HUES6 (cell line): Measurements from ENCODE around the gene FOXN1.

Experiments
- H3K27ac ChIP-seq: 2 replicates; pipeline ENCODE4 v1.7.0; 2013; ENCODE audit warnings: low read depth, mild to moderate bottlenecking, low read length, inconsistent platforms
- H3K27me3 ChIP-seq: 2 replicates; pipeline ENCODE4 v1.6.1; 2013; ENCODE audit warnings: low read length; ENCODE audit not compliant: control insufficient read depth, insufficient read depth
- H3K36me3 ChIP-seq: 2 replicates; pipeline ENCODE4 v1.6.1; 2013; ENCODE audit warnings: low read length; ENCODE audit not compliant: control insufficient read depth, insufficient read depth
- H3K4me1 ChIP-seq: 2 replicates; pipeline ENCODE4 v1.6.1; 2013; ENCODE audit warnings: low read length; ENCODE audit not compliant: control insufficient read depth, insufficient read depth
- H3K4me3 ChIP-seq: 2 replicates; pipeline ENCODE4 v1.5.1; 2013; ENCODE audit warnings: low read depth, low read length
- H3K9ac ChIP-seq: one replicate; pipeline ENCODE4 v1.6.1; 2013; ENCODE audit warnings: mild to moderate bottlenecking, low read length
- H3K9me3 ChIP-seq: 2 replicates; pipeline ENCODE4 v1.6.1; 2013; ENCODE audit warnings: low read depth, low read length; ENCODE audit not compliant: control insufficient read depth, insufficient read depth

Gene FOXN1

GRCh38 chr17:28501421-28502284 lies 4.5 kb upstream of the FOXN1 start:
- Histone ChIP-seq H3K27ac (no peak overlapping the region), H3K27me3 (no peaks in the 10 kb centered on the region), H3K36me3 (no peaks in the 10 kb centered on the region), H3K4me3 (no peak overlapping the region), H3K4me1 (peaks cover 21% of the 10 kb centered on the region), H3K9me3 (no peaks in the 10 kb centered on the region), H3K9ac (no peak overlapping the region)

- Histone ChIP-seq H3K4me3 (no peak overlapping the region), H3K9ac (no peak overlapping the region), H3K27me3 (peaks cover 4% of the 10 kb centered on the region), H3K36me3 (no peaks in the 10 kb centered on the region), H3K27ac (no peak overlapping the region), H3K4me1 (peaks cover 26% of the 10 kb centered on the region), H3K9me3 (no peaks in the 10 kb centered on the region)
These were observed 2.7 kb upstream of the FOXN1 start for GRCh38 chr17:28503420-28503819.

GRCh38 chr17:28506763-28507487 lies 777 bp downstream of the FOXN1 start:
- peaks cover 5% of the 10 kb centered on the region for H3K27me3 ChIP-seq
- H3K36me3 ChIP-seq = no peaks in the 10 kb centered on the region
- no peaks in the 10 kb centered on the region for H3K9me3 ChIP-seq
- no peak overlapping the region for H3K27ac ChIP-seq
- no peak overlapping the region for H3K4me3 ChIP-seq
- peaks cover 8% of the 10 kb centered on the region for H3K4me1 ChIP-seq
- no peak overlapping the region for H3K9ac ChIP-seq

GRCh38 chr17:28507567-28508203 lies 1.5 kb downstream of the FOXN1 start:
- Histone ChIP-seq H3K9me3 (no peaks in the 10 kb centered on the region), H3K36me3 (no peaks in the 10 kb centered on the region), H3K27me3 (peaks cover 5% of the 10 kb centered on the region), H3K4me3 (no peak overlapping the region), H3K4me1 (peaks cover 8% of the 10 kb centered on the region), H3K9ac (no peak overlapping the region), H3K27ac (no peak overlapping the region)

GRCh38 chr17:28508211-28508724 lies 2.1 kb downstream of the FOXN1 start:
- no peak overlapping the region for H3K27ac ChIP-seq
- no peaks in the 10 kb centered on the region for H3K9me3 ChIP-seq
- H3K4me3 ChIP-seq = no peak overlapping the region
- no peak overlapping the region for H3K9ac ChIP-seq
- H3K36me3 ChIP-seq = no peaks in the 10 kb centered on the region
- H3K4me1 ChIP-seq = peaks cover 8% of the 10 kb centered on the region
- peaks cover 5% of the 10 kb centered on the region for H3K27me3 ChIP-seq

- Histone ChIP-seq H3K4me3 (no peak overlapping the region), H3K4me1 (peaks cover 8% of the 10 kb centered on the region), H3K27ac (no peak overlapping the region), H3K36me3 (no peaks in the 10 kb centered on the region), H3K9ac (no peak overlapping the region), H3K27me3 (peaks cover 5% of the 10 kb centered on the region), H3K9me3 (no peaks in the 10 kb centered on the region)
These were observed 3.6 kb downstream of the FOXN1 start for GRCh38 chr17:28509789-28510188.

GRCh38 chr17:28511858-28512461 lies 5.8 kb downstream of the FOXN1 start:
- Histone ChIP-seq H3K9ac (no peak overlapping the region), H3K36me3 (no peaks in the 10 kb centered on the region), H3K4me1 (peaks cover 8% of the 10 kb centered on the region), H3K4me3 (no peak overlapping the region), H3K27ac (no peak overlapping the region), H3K27me3 (peaks cover 5% of the 10 kb centered on the region), H3K9me3 (no peaks in the 10 kb centered on the region)

GRCh38 chr17:28513476-28513875 lies 7.3 kb downstream of the FOXN1 start:
- Histone ChIP-seq H3K27me3 (peaks cover 5% of the 10 kb centered on the region; the same call in 1 of the 2 replicates), H3K27ac (no peak overlapping the region), H3K36me3 (no peaks in the 10 kb centered on the region), H3K4me3 (no peak overlapping the region), H3K9ac (no peak overlapping the region), H3K9me3 (no peaks in the 10 kb centered on the region), H3K4me1 (no peaks in the 10 kb centered on the region)

GRCh38 chr17:28514561-28515002 lies 8.4 kb downstream of the FOXN1 start:
- Histone ChIP-seq H3K9ac (no peak overlapping the region), H3K4me3 (no peak overlapping the region), H3K27ac (no peak overlapping the region), H3K36me3 (no peaks in the 10 kb centered on the region), H3K9me3 (no peaks in the 10 kb centered on the region), H3K27me3 (peaks cover 5% of the 10 kb centered on the region; the same call in 1 of the 2 replicates), H3K4me1 (no peaks in the 10 kb centered on the region)

GRCh38 chr17:28515518-28515917 lies 9.4 kb downstream of the FOXN1 start:
- Histone ChIP-seq H3K36me3 (no peaks in the 10 kb centered on the region), H3K27me3 (peaks cover 5% of the 10 kb centered on the region; the same call in 1 of the 2 replicates)

More at GRCh38 chr17:28515518-28515917, 9.4 kb downstream of the FOXN1 start:
- H3K4me3 ChIP-seq = no peak overlapping the region
- H3K9ac ChIP-seq = no peak overlapping the region
- H3K4me1 ChIP-seq = no peaks in the 10 kb centered on the region
- no peaks in the 10 kb centered on the region for H3K9me3 ChIP-seq
- no peak overlapping the region for H3K27ac ChIP-seq
